LNCAP (cell line): ENCODE data around the gene NOS1.

ENCODE experiments used
- TF ChIP-seq, protein P1 (sequence below): fragments of 450-650 bp; IDR thresholded peaks from 2 replicates; pipeline ENCODE4 v1.5.1; 2017; ENCODE audit warnings: mild to moderate bottlenecking

Gene NOS1

DNA sequence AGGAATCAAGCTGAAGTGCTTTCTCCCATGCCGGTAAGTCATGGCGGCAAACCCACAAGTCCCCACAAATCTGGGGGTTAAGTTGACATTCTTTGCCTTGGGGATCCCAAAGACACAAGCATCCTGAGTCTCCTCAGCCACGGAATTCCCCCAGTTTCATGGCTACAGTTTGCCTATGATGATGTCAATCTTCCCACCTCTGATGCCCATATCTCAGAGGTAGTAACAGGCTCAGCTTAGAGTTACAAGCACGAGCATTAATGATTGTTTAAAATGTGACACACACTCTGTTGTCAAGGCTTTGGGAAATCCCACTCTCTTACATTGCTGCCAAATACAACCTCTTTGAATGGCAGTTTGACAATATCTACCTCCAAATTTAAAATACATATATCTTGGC, 22.3 kb downstream of the NOS1 start:
- TF ChIP-seq, protein P1, sequence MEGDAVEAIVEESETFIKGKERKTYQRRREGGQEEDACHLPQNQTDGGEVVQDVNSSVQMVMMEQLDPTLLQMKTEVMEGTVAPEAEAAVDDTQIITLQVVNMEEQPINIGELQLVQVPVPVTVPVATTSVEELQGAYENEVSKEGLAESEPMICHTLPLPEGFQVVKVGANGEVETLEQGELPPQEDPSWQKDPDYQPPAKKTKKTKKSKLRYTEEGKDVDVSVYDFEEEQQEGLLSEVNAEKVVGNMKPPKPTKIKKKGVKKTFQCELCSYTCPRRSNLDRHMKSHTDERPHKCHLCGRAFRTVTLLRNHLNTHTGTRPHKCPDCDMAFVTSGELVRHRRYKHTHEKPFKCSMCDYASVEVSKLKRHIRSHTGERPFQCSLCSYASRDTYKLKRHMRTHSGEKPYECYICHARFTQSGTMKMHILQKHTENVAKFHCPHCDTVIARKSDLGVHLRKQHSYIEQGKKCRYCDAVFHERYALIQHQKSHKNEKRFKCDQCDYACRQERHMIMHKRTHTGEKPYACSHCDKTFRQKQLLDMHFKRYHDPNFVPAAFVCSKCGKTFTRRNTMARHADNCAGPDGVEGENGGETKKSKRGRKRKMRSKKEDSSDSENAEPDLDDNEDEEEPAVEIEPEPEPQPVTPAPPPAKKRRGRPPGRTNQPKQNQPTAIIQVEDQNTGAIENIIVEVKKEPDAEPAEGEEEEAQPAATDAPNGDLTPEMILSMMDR: no peak

DNA sequence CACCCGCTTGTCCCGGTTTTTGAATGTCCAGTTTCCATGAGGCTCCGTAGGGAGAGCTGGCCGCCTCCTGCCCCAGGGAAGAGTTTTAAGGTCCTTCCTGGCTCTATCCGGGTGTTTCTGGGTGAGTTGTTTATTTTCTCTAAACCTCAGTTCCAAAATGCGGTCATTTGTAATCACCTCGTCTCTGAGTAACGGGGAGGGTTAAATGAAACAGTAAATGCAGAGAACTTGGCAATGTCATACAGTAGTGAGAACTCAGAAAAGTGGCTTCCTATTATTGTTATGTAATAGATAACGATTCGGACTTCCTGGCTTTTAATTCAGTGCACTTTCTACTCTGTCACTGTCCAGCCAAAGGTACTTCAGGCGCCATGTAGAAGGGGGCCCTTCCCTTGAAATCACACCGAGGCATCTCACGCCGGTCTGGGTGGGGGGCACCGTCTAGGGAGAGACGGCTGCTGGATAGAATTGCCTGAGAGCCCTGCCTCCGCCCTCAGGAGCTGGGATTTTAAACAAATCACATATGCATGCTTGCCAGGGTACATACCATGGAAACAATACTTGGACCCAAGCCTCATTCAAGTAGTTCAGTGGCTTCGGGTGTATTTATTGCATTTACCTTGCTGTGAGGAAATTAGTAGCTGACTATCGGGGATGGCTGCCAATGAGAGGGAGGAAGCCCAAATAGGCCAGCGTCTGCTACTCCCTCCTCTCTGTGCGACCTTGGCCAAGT, 26.4 kb downstream of the NOS1 start:
- TF ChIP-seq, protein P1: no peak

DNA sequence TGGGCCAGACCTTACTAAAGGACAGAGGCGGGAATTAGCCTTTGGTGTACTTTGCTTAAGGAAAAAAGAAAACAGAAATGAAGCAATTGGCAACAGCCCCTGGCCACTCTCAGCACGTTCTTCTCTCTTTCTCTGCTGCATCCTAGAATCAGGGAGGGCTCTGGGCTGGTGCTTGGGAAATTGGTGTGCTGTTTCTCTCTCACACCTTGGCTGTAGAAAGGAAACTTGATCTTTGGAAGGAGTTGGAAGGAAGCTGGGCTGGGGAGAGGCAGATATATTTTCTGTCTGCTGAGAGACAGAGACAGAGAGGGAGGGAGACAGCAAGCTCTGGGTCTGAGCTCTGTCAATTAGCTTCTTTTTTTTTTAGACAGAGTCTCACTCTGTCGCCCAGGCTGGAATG, 27.4 kb downstream of the NOS1 start:
- TF ChIP-seq, protein P1: no peak

DNA sequence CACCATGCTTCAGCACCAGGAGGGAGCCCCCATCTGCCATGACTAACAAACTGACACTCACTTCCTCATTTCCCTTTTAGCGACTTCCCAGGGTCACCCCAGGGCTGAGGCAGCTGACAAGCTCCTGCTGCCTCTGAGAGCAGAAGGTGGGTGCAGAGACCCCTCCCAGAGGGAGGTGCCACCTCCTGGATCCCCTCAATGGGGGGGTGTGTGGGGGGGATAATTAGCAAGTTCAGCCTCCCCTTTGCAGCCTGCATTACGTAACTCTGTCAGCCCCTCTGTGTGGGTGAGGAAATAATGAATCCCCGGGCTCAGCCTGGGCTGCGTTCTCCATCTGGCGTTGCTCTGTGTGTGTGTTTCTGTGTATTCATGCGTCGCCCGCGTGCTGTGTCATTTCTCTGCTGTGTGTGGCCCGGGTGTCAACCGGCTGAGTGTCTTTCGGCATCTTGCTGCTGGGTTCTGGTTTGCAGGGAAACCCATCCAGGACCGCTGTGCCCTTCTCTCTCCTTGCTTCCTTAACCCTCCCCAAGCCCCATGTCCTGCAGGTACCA, 28.0 kb downstream of the NOS1 start:
- TF ChIP-seq, protein P1: no peak

DNA sequence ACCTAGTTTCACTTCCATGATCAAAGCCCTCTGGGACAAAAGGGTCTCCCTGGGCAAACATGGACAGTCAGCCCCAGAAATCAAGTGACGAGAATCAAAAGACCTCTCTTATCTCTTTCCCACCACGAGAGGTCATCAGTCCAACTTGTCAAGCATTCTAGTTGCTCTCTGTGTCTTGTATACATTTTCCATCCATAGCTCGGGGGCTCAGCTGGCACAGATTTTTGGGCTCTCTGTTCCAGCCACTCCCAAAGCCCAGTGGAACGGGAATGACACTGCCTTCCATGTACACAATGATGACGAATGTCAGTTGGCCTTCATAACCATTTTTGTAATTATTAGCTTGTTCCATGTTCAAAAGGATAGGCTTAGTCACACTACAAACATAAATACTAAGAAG, 29.7 kb downstream of the NOS1 start:
- TF ChIP-seq, protein P1: no peak

DNA sequence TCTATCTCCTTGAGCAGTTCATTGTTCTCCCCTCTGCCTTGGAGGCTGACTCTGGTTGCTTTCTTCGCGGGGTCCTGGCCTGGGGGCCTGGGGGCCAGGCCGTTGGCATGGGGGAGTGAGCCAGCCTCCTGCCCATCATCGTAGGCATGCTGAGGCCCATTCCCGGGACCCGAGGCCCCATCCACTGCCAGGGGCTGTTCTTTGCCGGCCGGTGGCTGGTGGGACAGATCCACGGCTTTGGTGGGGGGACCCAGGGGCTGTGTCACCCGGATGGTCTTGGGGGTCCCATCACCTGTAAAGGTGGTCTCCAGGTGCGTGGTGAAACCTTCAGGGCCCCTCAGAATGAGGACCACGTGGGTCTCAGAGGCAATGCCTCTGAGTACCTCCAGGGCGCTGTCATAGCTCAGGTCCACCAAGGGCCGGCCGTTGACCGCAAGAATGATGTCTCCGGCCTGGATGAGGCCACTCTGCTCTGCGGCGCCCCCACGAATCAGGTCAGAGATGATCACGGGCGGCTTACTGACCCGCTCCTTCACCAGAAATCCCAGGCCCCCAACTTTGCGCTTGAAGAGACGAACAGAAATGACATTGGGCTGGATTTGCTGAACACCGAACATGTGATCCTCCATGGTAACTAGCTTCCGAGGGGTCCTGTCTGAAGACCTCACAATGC, 30.8 kb downstream of the NOS1 start:
- TF ChIP-seq, protein P1: no peak

DNA sequence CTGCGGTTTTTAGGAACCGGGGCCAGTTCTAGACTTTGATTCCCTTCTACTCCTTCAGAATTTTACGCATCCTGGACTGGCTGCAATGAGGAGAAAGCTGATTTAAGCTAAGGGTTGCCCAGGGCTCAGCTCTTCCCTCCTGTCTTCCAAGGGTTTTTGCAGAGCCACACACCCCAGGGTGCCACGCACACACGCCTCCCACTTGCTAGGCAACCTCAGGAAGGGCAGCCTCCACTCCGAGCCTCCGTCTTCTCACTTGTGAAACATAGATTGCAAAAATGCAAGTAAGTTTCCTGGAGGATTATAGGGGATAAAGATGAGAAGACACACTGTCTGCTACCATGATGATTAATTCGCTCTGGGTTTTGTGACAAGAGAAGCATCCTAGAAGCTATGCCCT, 31.7 kb downstream of the NOS1 start:
- TF ChIP-seq, protein P1: no peak
